Measurements from ENCODE around the gene ALB. TPM values are rescaled to one million over a fixed set of nuclear protein-coding genes. Genes with fewer than 3 reads are reported as not detected.

The ALB gene
- total and polyA plus RNA-seq, 8 donors, result 179 to 1,006 (median 781) TPM

GRCh38 chr4:73415807-73416238 is 11.7 kb downstream of the ALB start:
- TF ChIP-seq CTCF (IDR thresholded peaks at IDR 0.05), result no peak
- Histone ChIP-seq H3K4me1 (no peaks in the 10 kb centered on the region), H3K4me3 (no peak overlapping the region), H3K27me3 (no peaks in the 10 kb centered on the region), H3K36me3 (peaks cover 0 to 23% (median 3%) of the 10 kb centered on the region in 3 donors), H3K9me3 (no peaks in the 10 kb centered on the region), H3K27ac (no peak overlapping the region)
- WGBS, 2 donors, result 88 to 89% methylated on average over 2 of the region's 2 CpGs
- no peak for DNase-seq
- no peak for ATAC-seq
- FAIRE-seq, result no peak
- intact Hi-C loops (cut with DNase I), result no loop called here

GRCh38 chr4:73416423-73417087 is 12.5 kb downstream of the ALB start:
- peaks cover 0 to 23% (median 3%) of the 10 kb centered on the region in 3 donors for H3K36me3 ChIP-seq
- 54 to 60% methylated on average over 2 of the region's 2 CpGs for WGBS, 2 donors
- no peak overlapping the region for H3K27ac ChIP-seq
- intact Hi-C loops (cut with DNase I), result no loop called here
- no peak for TF ChIP-seq CTCF (IDR thresholded peaks at IDR 0.05)
- FAIRE-seq (no peak), ATAC-seq (no peak), DNase-seq (no peak)
- no peaks in the 10 kb centered on the region for H3K4me1 ChIP-seq
- no peaks in the 10 kb centered on the region for H3K27me3 ChIP-seq
- no peaks in the 10 kb centered on the region for H3K9me3 ChIP-seq
- no peak overlapping the region for H3K4me3 ChIP-seq

GRCh38 chr4:73417342-73417741 is 13.3 kb downstream of the ALB start:
- Histone ChIP-seq H3K27ac (no peak overlapping the region), H3K4me3 (no peak overlapping the region), H3K4me1 (no peaks in the 10 kb centered on the region), H3K27me3 (no peaks in the 10 kb centered on the region), H3K36me3 (peaks cover 0 to 23% (median 3%) of the 10 kb centered on the region in 3 donors), H3K9me3 (no peaks in the 10 kb centered on the region)
- DNase-seq (no peak), FAIRE-seq (no peak), ATAC-seq (no peak)
- TF ChIP-seq CTCF (IDR thresholded peaks at IDR 0.05), result no peak
- intact Hi-C loops (cut with DNase I), result no loop called here
- WGBS, 2 donors, result 91 to 92% methylated on average over 2 of the region's 2 CpGs

GRCh38 chr4:73417973-73418372 is 13.9 kb downstream of the ALB start:
- Histone ChIP-seq H3K27ac (no peak overlapping the region), H3K27me3 (no peaks in the 10 kb centered on the region), H3K4me3 (no peak overlapping the region), H3K9me3 (no peaks in the 10 kb centered on the region), H3K36me3 (peaks cover 0 to 23% (median 3%) of the 10 kb centered on the region in 3 donors), H3K4me1 (no peaks in the 10 kb centered on the region)
- FAIRE-seq, result no peak
- no peak for TF ChIP-seq CTCF (IDR thresholded peaks at IDR 0.05)
- intact Hi-C loops (cut with DNase I), result no loop called here
- DNase-seq, result no peak
- WGBS, 2 donors, result 74 to 75% methylated on average over 6 of the region's 6 CpGs
- no peak for ATAC-seq

- 74 to 84% methylated on average over 1 of the region's 1 CpG for WGBS, 2 donors
- FAIRE-seq, result no peak
- no peak for TF ChIP-seq CTCF (IDR thresholded peaks at IDR 0.05)
- no peak for ATAC-seq
- Histone ChIP-seq H3K4me1 (no peaks in the 10 kb centered on the region), H3K36me3 (peaks cover 0 to 23% (median 3%) of the 10 kb centered on the region in 3 donors), H3K27ac (no peak overlapping the region), H3K9me3 (no peaks in the 10 kb centered on the region), H3K27me3 (no peaks in the 10 kb centered on the region), H3K4me3 (no peak overlapping the region)
- no peak for DNase-seq
- intact Hi-C loops (cut with DNase I), result no loop called here
Measured at GRCh38 chr4:73418677-73419076, 14.6 kb downstream of the ALB start.
